ES-I3 (cell line): ENCODE results near the gene NOPCHAP1.

Source experiments
- H3K36me3 ChIP-seq: 2 replicates; pipeline ENCODE4 v1.6.1; 2013; ENCODE audit warnings: mild to moderate bottlenecking, low read length, control low read depth, moderate library complexity; ENCODE audit not compliant: insufficient read depth
- H3K4me1 ChIP-seq: 2 replicates; pipeline ENCODE4 v1.6.1; 2013; ENCODE audit warnings: mild to moderate bottlenecking, control low read depth, low read length; ENCODE audit not compliant: insufficient read depth
- H3K9ac ChIP-seq: 2 replicates; pipeline ENCODE4 v1.6.1; 2013; ENCODE audit warnings: low read depth, mild to moderate bottlenecking, low read length, moderate library complexity
- H3K9me3 ChIP-seq: 2 replicates; pipeline ENCODE4 v1.6.1; 2013; ENCODE audit warnings: mild to moderate bottlenecking, low read length, moderate library complexity; ENCODE audit not compliant: control insufficient read depth, insufficient read depth

NOPCHAP1 gene

DNA sequence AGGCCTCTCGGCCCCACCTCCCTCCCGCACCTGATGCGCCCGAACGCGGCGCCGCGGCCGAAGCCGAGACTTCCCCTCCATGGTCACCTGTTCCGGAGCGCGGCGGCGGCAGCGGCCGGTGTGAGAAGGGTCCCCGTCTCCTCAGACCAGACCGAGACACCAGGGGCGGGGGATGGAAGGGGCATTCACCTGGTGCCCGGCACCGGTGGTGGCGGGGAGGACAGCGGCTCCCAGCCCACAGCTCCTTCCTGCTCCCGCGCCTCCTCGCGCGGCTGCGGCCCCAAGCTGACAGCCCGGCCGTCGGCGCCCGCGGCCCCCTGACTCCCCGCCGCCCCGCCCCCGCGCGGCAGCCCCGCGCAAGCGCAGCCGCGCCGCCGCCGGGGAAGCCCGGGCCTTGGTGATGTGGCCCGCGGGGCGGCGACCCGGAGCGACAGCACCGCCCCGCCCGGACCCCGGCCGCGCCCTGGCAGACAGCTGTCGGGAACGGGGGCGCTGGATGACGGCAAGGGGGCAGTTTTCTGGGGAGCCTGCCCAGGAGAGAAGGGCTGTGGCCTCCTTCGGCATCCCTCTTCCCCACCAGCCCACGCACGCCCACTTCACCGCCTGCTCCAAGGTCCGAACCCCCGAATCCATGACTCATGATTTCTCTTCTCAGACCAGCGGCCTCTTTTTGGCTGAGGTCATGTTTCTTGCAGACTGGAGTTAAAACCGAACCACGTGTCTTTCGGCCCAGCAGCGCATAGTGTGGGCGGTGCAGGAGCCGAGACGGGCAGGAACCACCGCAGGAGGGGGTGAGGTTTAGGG lies 27.9 kb upstream of the NOPCHAP1 start, which contains the start of gene SLC41A2:
Gene SLC41A2, minus strand, starts transcription at position 290 of the 804 bp plus-strand sequence. CDS start 29,763 bp downstream, outside the sequence.
- H3K9ac ChIP-seq = peak within 1 kb of the TSS; percentile 81
- H3K9me3 ChIP-seq = no peaks in the 10 kb centered on the region
- peaks cover 13% of the 10 kb centered on the region for H3K4me1 ChIP-seq
- H3K36me3 ChIP-seq = no peaks in the 10 kb centered on the region

DNA sequence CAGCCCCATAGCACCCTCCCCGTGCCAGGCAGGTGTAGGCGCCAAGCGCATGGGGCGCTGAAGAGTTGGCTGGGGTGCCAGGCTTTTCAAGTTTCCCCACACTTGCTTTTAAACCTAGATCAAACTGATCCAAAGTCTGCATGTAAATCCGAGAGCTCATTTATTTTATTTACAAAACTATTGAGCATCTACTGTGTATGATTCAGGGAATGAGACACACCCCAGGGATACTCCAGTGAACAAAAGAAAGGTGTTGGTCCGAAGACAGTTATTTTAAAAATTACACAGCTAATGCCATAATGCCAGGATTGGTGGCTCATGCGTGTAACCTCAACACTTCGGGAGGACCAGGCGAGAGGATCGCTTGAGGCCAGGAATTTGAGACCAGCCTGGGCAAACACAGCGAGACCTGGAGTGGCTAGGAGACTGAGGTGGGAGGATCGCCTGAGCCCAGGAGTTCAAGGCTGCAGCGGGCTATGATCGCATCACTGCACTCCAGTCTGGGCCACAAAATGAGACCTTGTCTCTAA lies 27.2 kb upstream of the NOPCHAP1 start:
- Histone ChIP-seq H3K9me3 (no peaks in the 10 kb centered on the region), H3K36me3 (no peaks in the 10 kb centered on the region), H3K9ac (peak overlapping the region; percentile 81), H3K4me1 (peaks cover 13% of the 10 kb centered on the region)

DNA sequence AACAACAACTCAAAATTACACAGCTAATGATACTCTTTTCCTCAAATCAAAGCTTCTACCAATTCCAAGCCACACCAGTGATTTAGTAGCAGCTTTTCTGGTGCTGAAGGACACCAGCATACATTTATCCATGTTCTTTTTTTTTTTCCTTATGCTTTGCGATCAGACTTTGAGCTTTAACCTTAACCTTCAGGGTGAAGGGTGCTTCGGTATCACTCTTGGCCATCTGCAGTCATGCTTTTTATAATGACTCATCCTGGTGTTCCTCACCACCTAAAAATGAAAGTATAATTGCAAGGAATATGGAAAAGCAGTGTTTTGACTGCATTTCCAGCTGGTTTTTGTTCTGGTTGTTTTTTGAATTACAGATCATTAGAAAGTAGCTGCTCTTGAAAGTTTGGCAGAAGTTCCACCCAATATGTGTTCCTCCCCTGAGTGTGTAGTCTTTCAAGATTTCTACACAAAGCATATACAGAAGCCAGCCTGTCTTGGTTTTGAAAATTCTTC lies 26.7 kb upstream of the NOPCHAP1 start:
- H3K36me3 ChIP-seq = no peaks in the 10 kb centered on the region
- H3K4me1 ChIP-seq = peaks cover 13% of the 10 kb centered on the region
- H3K9me3 ChIP-seq = no peaks in the 10 kb centered on the region
- no peak overlapping the region; the same call in 1 of the 2 replicates for H3K9ac ChIP-seq

DNA sequence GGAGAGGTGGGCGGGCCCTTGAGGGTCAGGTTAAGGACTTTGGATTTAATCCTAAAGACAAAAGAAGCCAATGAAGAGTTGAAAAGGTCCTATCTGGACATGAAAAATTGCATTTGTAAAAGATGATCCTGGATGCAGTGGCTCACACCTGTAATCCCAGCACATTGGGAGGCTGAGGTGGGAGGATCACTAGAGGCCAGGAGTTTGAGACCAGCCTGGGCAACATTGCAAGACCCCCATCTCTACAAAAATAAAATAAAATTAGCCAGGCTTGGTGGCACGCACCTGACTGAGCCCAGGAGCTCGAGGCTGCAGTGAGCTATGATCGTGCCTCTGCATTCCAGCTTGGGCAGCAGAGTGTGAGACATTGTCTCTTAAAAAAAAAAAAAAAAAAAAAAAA lies 25.7 kb upstream of the NOPCHAP1 start:
- no peaks in the 10 kb centered on the region for H3K9me3 ChIP-seq

DNA sequence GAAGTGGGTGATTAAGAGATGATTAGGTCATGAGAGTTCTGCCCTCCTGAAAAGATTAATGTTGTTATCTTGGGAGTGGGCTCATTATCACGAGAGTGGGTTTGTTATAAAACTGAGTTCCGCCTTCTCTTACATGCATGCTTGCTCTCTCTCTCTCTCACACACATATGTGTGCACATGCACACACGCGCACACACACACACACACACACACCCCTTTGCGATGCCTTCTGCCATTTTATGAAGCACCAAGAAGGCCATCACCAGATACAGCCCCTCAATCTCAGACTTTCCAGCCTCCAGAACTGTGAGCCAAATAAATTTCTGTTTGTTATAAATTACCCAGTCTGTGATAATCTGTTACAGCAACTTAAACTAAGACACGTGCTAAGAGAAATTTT lies 22.4 kb upstream of the NOPCHAP1 start:
- Histone ChIP-seq H3K9me3 (peaks cover 3% of the 10 kb centered on the region; the same call in 1 of the 2 replicates), H3K9ac (no peak overlapping the region), H3K36me3 (no peaks in the 10 kb centered on the region), H3K4me1 (peaks cover 13% of the 10 kb centered on the region)

More for the DNA sequence above, 25.7 kb upstream of the NOPCHAP1 start:
- Histone ChIP-seq H3K9ac (no peak overlapping the region), H3K36me3 (no peaks in the 10 kb centered on the region), H3K4me1 (peaks cover 13% of the 10 kb centered on the region)

DNA sequence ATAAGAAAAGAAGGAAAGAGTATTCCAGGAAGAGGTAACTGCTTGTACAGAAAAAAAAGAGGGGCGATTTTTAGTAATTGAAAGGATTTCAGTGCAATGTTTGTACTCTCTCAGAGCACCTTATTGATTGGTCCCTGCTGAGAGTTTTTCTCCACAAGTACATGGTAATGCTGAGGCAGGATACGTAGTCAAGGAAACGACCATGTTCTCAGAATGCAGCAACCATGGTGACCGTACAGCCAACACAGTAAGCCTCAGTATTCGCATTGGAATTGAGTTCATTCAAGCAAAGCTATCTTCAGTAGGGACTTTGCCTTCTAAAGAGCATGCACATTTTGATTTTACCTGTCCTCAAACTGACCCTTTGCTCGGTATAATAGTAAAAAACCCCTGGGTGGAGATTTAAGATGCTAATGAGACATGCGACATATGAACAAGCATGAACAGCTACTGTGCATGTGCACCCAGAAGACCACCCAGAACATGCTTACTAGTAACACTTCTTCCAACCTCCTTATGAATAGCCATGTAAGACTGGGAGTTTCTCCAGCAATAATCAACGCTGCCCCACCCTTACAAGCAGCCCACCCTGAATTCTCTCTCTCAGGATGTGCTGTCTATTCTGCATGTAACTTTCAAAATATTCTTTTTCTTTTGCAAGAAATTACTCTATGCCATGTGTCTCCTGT lies 21.8 kb upstream of the NOPCHAP1 start:
- H3K4me1 ChIP-seq = peaks cover 7% of the 10 kb centered on the region
- peaks cover 3% of the 10 kb centered on the region; the same call in 1 of the 2 replicates for H3K9me3 ChIP-seq
- H3K36me3 ChIP-seq = no peaks in the 10 kb centered on the region
- no peak overlapping the region for H3K9ac ChIP-seq

DNA sequence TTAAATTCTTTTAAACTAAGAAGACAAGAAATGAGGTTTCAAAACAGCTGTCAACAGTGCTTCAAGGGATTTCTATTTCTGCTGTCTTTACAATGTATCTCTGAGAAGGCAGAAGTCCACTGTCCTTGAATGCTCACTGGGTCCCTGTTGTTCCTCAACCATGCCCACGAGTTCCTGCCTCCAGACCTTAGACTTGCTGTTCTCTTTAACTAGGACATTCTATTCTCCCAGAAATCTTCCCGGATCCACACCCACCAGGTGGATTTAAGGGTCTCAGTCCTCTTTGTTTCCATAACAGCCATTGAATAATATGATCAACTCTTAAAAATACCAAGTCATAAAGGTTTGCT lies 21.3 kb upstream of the NOPCHAP1 start:
- H3K9me3 ChIP-seq = peaks cover 3% of the 10 kb centered on the region; the same call in 1 of the 2 replicates
- no peaks in the 10 kb centered on the region for H3K36me3 ChIP-seq
- peaks cover 4% of the 10 kb centered on the region; the same call in 1 of the 2 replicates for H3K4me1 ChIP-seq
- no peak overlapping the region for H3K9ac ChIP-seq

DNA sequence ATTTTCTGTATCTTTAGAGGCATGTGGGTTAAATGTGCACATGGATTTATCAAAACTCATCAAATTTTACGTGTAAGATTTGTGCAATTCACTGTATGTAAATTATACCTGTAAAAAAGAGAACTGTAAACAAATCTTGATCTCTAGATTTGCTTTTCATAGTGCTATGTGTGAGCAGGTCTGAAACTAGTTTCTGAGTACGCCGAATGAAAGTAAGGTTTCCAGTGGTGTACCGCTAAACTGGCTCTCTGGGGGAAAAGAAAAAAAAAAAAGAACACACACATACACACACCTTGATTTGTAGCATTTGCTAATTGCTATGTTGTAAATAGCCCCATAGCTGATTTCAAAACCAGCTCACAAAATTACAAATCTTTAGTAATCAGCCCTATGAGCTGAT lies 19.4 kb upstream of the NOPCHAP1 start:
- no peak overlapping the region for H3K9ac ChIP-seq
- H3K4me1 ChIP-seq = no peaks in the 10 kb centered on the region
- H3K9me3 ChIP-seq = peaks cover 3% of the 10 kb centered on the region; the same call in 1 of the 2 replicates
- no peaks in the 10 kb centered on the region for H3K36me3 ChIP-seq

DNA sequence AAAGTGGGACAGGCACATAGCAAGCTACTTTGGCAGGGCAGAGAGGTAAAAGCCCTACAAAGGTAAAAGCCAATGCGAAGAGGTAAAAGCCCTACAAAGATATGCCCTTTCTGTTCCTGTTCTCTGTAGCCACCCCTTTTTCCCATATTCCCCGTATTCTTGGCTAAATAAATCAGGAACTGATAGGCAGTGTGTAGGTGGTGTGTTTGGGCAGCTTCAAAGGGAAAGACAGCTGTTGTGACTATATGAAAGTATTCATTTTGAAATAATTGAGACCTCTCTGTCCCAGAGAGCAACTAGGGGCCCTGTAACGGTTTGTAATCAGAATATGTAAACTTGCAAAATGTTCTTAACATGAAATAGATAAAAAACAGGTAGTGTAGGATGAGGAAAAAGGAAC lies 16.8 kb upstream of the NOPCHAP1 start:
- H3K9ac ChIP-seq = no peak overlapping the region
- no peaks in the 10 kb centered on the region for H3K36me3 ChIP-seq
- peaks cover 3% of the 10 kb centered on the region; the same call in 1 of the 2 replicates for H3K9me3 ChIP-seq
- H3K4me1 ChIP-seq = no peaks in the 10 kb centered on the region

DNA sequence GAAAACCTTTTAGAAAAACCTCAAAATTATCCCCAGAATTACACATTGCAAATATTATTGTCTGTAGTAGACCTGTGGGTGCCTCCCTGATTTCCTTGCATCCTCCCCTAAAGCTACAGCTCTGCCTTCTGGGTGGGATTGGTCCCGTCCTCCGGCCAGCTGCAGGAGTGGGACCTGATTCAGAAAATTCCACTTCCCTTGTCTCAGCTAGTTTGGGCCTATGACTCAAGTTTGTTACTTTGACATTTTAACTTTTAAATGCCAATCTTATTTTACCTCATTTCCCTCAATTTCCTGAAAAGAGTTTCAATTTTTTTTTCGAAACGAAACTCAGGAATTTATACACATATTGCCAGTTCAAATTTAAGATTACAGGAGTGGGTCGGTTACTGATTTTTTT lies 14.8 kb upstream of the NOPCHAP1 start:
- Histone ChIP-seq H3K9me3 (no peaks in the 10 kb centered on the region), H3K9ac (no peak overlapping the region), H3K4me1 (no peaks in the 10 kb centered on the region), H3K36me3 (no peaks in the 10 kb centered on the region)

DNA sequence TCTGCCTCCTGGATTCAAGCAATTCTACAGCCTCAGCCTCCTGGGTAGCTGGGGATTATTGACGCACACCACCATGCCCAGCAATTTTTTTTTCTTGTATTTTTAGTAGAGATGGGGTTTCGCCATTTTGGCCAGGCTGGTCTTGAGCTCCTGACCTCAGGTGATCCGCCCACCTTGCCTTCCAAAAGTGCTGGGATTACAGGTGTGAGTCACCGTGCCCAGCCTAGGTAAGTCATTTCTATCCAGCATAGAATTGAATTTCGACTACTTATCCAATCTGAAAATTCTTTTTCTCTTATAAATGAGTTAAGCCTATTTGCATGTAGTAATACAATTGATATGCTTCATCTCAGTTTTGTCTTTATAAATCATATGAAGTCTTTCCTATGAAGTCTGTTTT lies 12.9 kb upstream of the NOPCHAP1 start:
- Histone ChIP-seq H3K9ac (no peak overlapping the region), H3K4me1 (no peaks in the 10 kb centered on the region), H3K9me3 (no peaks in the 10 kb centered on the region), H3K36me3 (no peaks in the 10 kb centered on the region)

DNA sequence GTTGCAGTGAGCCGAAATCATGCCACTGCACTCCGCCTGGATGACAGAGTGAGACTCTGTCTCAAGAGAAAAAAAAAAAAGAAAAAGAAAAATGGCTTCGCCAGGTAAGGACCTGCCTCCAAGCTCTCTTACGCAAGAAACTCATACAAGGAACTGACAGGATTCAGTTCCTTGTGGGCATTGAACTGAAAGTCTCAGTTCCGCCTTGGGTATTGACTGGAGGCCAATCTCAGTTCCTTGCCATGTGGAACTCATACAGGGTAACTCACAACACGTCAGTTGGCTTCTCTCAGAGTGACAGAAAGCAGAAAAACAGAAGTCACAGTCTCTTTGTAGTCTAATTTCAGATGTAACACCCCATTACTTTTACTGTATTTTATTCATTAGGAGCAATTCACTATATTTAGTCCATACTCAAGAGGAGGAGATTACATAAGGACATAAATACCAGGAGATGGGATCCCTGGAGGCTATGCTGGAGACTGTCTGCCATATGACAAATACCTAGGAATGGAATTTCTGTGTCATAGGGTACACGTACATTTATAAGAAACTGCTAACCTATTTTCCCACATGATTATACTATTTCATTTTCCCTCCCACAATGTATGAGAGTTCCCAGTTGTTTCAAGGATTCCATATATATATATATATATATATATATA lies 11.4 kb upstream of the NOPCHAP1 start:
- H3K36me3 ChIP-seq = no peaks in the 10 kb centered on the region
- H3K4me1 ChIP-seq = no peaks in the 10 kb centered on the region
- H3K9me3 ChIP-seq = no peaks in the 10 kb centered on the region
- no peak overlapping the region for H3K9ac ChIP-seq

DNA sequence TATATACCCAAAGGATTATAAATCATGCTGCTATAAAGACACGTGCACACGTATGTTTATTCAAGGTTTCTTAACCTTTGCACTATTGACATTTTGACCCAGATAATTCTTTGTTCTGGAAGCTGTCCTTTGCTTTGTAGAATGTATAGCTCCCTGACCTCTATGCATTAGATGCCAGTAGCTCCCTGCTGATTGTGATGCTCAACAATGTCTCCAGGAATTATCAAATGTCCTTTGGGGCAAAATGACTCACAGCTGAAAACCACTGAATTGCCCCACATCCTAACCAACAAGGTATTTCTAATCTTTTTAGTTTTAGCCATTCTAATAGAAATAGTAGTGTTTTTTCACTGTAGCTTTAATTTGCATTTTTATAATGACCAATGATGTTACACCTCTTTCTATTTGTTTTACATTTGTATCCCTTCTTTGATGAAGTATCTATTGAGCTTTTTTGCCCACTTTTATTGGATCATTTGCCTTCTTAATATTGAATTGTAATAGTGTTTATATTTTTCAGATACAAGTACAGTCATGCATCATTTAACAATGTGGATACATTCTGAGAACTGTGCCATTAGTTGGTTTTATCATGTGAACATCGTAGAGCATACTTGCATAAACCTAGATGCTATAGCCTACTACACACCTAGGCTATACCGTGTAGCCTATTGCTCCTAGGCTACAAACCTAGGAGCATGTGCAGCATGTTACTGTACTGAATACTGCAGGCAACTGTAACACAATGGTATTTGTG lies 10.4 kb upstream of the NOPCHAP1 start:
- H3K4me1 ChIP-seq = no peaks in the 10 kb centered on the region
- no peaks in the 10 kb centered on the region for H3K9me3 ChIP-seq
- no peak overlapping the region for H3K9ac ChIP-seq
- H3K36me3 ChIP-seq = no peaks in the 10 kb centered on the region

DNA sequence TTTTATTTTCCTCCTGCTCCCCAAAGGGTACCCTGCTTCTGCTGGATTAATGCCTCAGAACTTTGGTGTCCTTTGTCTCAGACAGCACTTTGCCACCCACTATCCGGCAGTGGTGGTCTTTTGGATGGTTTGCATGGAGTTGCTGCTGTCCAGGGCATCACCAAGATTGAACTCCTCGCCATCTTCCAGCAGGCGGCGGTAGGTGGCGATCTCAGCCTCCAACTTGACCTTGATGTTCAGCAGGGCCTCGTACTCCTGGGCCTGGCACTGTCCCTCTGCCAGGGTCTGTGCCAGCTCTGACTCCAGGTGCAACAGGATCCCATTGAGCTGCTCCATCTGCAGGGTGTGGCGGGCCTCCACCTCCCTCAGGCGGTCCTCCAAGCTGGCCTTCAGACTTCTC lies 9.4 kb upstream of the NOPCHAP1 start:
- Histone ChIP-seq H3K9ac (no peak overlapping the region), H3K36me3 (no peaks in the 10 kb centered on the region), H3K9me3 (no peaks in the 10 kb centered on the region), H3K4me1 (no peaks in the 10 kb centered on the region)
